Ammon's horn (tissue), 1 donor: ENCODE data around the gene PDCD10.
A peak's percentile ranks its signal among the peaks of the same experiment; 100 is the strongest.

Experiments
- DNase-seq: peaks from one replicate; pipeline ENCODE4 v3.0.0-alpha.2; 2016; ENCODE audit warnings: low spot score

Gene PDCD10

DNA sequence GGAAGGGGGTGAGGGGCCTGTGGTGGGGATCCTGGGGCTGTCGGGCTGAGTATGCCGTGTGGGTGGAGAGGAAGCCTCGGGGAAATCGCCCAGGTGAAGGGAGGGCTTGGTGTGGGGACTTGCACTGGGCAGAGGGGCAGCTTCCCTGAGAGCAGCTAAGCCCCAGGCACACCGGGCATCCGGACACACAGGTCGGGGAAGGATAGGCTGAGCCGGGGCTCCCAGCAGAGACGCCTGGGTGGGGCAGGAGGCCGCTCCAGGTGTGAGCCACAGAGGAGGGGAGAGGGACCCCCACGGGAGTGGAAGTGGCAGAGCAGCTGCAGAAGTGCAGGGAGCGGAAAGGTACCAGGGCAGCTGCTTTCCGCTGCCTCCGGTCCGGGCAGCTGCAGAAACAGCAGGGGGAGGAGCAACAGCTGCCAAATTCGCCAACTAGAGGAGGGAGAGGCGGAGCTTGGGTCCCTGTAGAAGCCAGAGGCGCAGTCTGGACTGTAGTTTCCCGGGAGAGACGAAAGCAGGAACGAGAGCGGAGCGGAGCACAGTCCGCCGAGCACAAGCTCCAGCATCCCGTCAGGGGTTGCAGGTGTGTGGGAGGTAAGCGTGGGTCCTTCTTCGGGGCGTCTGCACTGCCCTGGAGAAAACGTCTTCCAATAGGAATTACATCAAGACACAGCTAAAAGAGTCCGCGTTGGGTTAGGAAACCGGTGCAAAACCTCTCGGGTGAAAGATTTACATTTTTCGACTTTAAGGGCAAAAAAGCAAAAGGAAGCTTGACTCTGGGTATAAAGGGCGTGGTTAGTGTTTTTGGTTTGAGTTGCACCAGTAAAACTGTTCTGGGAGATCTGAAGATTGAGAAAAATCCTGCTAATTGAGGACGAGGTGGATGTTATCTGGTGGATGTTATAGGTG is 794 bp upstream of the PDCD10 start, which contains the start of gene SERPINI1:
Gene SERPINI1 (plus strand): TSS at position 489 of the 906 bp plus-strand sequence. CDS start 53,408 bp downstream, outside the sequence.
- peak; percentile 98 for DNase-seq

DNA sequence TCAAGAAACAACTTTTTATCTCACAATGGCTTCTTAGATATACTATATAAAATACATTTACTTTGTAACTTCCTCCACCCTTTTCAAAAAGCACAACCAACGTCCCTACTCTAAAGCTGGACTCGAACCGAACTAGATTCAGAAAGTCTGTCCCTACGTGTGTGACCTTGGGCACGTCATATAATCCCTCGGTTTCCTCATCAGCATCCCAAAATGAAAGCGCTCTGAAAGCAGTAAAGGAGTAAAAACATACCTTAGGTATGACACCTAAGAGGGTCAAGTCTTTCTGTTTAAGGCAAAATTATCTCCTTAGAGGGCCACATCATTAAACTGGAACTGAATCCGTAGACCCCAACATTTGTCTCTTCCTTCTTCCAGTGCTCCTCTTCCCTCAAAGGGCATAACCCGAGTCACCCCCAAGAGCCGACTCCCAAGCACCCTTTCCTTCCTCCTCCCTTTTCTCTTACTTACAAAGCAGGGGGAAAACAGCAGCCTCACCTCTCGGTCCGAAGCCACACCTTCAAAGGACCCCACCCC is 663 bp downstream of the PDCD10 start:
- DNase-seq = no peak

DNA sequence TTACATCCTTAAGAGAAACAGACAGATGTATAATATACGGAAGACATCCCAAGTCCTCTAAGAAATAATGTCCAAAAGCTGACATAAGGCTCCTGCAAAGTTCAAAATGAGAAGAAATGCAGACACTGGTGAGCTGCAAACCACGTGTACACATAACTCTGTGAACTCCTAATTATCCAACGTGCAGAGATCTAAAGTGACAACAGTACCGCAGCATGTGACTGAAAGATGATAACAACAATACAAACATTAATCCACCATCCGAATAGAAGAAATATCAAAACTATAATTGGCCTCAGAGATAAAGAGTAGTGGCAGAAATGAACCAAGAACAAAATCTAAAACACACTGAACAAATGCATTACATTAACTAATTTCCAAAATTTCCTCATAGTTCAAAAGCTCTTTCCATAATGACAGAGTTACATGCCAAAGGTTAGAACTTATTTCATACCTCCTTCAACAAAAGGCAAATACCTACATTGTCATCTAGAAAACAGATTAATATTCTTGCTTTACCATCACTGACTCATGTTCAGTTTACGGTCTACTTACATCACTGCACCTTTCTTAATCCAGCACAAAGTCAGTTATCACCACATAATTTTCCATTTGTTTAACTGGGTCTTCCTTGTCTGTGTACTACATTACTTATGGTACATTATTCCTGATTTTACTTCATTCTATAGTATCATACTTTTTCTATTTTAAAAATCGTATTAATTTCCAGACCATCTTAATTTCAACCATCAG is 2.2 kb downstream of the PDCD10 start:
- DNase-seq = no peak

DNA sequence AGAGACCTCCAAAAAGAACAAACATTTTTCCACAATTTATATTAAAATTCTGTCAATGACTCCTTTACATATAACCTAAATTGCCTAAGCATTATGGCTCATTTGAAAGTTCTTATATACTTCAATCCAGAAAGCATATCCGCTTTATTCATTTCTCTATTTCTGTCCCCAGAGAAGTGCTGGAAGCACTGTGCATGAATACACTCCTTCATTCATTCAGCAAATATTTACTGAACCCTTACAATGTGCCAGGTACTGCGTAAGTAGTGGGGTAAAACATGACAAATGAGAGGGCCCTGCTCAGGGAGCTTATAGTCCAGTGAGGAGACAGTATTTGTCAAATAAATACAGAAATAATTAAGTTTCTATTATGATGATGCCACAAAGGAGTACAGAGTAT is 3.3 kb downstream of the PDCD10 start:
- DNase-seq = no peak

DNA sequence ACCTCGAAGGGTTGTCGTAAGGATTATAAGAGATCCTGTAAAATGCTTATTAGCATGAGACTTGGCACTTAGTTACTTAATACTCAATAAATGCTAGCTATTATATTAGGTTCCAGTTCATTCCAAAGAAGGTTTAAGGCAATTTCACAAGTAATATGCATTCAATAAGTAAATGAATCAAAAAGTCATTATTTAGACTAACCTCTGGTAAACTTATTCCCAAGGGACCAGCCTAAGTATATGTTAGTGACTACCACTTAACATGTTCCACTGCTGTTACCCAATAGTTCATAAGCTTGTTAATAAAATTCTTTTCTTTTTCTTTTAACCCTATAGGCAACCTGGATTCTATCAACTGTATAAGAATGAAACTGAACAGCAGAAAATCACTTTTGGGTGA is 5.1 kb downstream of the PDCD10 start:
- no peak for DNase-seq

DNA sequence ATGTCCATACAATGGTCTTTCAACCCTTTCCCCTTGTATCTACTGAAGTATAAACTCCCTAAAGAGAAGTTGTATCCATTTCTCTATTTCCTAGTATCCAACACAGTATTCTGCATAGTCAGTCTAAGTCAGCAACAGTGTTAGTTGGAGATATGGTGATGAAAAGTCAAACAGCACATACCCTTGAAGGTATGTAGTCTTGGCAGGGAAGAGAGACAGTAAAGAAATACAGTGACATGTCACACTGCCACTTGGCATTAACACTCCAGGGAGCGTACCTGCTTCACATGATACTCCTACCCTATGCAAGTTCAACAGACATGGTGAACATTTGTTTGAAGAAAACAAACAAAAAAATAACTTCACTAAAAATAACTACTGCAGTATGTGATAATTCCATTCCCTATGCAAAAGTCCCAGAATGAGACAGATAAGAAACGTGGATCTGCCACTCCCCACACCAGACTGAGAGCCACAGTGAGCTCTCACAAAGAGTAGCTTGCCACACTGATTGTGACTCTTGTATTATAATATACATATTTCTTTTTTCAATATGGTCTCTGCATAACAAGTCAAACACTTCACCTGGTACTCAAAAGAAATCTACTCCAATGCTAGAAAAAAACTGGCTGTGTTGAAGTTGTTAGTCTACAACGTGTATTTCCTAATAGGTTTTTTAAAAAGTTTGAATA is 5.9 kb downstream of the PDCD10 start:
- DNase-seq = no peak

DNA sequence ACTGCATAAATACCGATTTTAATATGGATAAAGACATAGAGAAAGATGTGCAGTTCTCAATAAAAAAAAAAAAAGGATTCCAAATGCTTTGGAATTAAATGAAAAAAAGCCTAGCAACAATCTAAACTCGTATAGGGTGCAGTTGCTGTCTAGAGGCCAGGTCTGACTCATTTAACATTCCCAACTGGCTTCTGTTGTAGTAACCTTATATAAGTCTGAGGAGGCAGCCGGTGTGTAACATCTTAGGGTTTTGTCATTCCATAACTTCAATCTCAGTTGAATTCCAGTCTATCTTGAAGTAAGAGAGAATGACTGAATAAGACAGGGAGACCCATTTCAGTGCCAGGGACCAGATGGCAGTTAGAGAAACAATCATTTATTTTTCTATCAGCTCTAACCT is 6.5 kb downstream of the PDCD10 start:
- peak; percentile 25 for DNase-seq

DNA sequence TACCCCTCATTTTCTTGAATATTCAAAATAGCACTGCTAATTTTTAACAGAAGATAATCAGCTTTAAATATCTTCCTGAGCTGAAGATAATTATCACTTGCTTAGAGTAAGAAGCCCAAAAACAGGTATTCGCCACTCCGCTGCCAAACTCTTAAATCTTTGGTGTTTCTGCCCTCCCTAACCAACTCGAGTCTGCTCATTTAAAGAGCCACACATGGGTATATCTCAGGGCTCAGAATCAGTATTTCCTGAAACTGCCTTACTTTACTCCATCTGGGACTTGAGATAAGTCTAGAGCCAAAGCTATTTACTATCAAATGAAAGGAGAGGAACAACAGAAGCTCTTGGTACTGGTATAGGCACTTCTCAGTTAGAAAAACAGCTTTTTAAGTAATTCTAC is 10.8 kb downstream of the PDCD10 start:
- DNase-seq = no peak

DNA sequence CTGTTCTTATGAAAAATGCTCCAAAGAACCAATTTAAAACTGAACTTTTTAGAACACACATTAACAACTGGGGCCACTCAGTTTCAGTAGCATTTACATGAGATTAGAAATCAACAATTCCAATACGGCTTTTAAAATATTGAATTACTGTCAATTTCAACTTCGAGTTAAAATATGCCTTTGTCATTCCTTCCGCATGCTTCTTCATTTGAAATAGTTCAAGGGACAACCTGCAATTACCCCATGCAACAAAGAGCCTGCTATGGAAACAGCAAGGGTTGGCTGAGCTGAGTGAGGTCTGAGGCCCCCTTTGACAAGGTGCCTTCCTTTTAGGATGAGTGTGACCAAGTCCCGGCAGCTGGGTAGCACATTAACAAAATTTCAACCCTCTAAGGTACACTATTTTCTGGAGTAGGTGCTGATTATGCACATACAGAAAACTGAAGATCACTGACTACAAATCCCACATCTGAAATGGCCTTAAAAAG is 11.6 kb downstream of the PDCD10 start:
- no peak for DNase-seq

DNA sequence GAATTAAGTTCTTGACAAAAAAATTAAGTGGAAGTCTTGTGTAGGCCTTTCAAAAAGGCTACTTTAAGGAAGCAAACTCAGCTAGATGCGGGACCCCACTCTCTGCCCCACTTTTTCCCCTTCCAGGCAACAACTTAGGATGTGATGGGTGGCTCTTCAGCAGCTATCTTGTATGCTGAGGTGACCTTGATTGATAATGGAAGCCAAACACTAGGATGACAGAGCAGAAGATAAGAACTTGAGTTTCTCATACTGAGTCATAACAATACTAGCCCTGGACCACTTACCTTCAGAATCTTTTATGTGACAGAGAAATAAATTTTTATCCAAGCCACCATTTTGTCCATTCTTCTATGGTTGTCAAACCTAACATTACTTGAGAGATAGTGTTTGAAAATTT is 16.1 kb downstream of the PDCD10 start:
- DNase-seq = no peak

DNA sequence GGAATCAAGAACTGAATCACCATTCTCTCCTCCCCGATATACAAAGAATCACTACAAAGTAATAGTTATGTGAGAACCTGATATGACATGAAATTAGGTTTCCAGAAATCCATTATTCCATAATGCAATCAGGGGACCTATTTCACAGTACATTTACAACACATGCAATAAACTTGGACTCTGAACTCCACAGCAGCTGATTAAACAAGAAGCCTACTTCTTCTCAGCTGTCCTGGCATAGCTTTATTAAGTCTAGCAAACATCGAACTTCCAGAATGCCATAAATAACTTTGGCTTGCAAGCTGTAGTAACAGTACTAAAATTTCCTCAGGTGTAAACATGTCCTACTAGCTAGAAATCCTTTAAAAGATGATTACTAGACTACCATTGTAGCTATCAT is 17.8 kb downstream of the PDCD10 start:
- no peak for DNase-seq

DNA sequence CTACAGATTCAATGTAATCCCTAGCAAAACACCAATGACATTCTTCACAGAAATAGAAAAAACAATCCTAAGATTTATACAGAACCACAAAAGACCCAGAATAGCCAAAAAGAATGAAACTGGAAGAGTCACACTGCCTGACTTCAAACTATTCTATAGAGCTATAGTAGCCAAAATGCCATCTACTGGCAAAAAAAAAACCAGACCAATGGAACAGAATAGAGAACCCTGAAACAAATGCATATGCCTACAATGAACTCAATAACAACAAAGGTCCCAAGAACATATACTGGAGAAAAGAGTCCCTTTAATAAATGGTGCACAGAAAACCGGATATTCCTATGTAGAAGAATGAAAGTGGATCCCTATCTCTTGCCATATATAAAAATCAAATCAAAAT is 19.8 kb downstream of the PDCD10 start:
- DNase-seq = no peak

DNA sequence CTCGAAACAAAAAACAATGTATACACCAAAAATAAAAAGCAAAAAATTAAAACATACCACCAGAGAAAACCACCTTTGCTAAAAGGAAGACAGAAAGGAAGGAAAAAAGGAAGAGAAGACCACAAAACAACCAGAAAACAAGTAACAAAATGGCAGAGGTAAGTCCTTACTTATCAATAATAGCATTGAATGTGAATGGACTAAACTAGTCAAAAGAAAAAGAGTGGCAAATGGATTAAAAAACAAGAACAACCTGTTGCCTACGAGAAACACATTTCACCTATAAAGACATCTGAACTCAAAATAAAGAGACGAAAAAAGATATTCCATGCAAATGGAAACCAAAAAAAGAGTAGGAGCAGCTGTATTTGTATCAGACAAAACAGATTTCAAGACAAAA is 22.2 kb downstream of the PDCD10 start:
- no peak for DNase-seq

DNA sequence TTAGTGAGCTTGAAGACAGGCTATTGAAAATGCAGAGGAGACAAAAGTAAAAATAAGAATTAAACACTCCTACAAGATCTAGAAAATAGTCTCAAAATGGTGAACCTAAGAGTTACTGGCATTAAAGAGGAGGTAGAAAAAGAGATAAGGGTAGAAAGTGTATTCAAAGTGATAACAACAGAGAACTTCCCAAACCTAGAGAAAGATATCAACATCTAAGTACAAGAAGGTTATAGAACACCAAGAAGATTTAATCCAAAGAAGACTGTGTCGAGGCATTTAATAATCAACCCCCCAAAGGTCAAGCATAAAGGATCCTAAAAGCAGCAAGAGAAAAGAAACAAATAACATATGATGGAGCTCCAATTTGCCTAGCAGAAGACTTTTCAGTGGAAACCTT is 23.3 kb downstream of the PDCD10 start:
- DNase-seq = no peak

DNA sequence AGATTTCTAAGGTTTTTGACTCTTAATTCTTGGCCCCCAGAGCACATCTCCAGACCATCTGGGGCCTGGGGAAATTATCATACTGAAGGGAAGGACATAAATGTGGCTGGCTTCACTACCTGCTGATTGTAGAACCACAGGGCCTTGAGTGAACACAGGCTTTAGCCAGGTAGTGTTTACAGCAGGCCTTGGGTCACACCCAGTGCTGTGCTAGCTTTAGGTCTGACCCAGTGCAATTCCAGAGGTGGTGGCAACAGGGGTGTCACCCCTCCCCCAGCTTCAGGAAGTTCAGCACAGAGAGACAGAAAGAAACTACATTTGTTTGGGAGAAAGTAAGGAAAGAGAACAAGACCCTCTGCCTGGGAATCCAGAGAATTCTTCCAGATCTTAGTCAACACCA is 24.1 kb downstream of the PDCD10 start:
- no peak for DNase-seq

DNA sequence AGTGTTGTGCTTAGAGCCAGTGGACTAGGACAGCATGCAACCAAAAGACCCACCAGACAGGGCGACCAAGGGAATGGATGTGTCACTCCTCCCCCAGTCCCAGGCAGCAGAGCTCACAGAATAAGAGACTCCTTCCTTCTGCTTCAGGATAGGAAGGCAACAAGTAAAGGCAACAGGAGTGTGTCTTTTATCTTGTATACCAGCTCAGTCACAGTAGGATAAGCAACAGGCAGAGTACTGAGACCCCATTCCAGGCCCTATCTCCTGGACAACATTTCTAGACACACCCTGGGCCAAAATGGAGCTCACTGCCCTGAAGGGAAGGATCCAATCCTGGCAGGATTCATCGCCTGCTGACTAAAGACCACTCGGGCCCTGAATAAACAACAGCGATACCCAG is 25.0 kb downstream of the PDCD10 start:
- DNase-seq = no peak

DNA sequence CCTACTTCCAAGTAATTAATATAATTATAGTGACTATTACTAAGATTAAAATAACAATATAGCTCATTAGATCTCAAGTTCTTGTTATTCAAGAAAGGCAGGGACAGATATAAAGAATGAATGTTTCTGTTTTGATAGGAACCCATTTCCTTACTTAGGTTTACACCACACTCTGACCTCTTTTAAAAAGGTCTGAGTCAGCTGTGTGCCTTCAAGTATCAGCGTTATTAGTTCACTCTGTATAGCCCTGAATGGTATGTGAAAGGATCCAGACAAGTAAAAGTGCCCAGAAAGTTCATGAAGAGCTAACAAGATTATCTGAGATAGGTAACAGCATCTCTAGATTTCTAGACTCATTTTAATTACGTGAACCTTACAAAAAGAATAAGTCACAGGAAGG is 28.9 kb downstream of the PDCD10 start:
- DNase-seq = no peak

DNA sequence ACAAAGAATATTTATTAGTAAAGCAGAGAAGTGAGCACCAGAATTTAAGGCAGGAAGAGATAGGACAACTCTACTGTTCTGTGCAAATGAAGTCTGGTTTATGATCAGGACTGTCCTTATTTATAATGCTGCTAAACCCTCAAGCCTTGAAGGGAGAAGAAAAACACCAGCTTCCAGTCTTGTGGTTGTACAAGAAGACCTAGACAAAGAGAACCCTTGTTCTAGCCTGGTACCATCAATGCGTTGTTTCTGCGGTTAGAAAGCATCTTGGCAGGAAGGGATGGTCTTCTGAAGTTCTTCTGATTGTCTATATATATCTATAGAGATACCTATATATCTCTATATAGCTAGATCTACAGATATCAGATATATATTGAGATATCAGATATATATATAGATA is 33.8 kb downstream of the PDCD10 start:
- DNase-seq = no peak

DNA sequence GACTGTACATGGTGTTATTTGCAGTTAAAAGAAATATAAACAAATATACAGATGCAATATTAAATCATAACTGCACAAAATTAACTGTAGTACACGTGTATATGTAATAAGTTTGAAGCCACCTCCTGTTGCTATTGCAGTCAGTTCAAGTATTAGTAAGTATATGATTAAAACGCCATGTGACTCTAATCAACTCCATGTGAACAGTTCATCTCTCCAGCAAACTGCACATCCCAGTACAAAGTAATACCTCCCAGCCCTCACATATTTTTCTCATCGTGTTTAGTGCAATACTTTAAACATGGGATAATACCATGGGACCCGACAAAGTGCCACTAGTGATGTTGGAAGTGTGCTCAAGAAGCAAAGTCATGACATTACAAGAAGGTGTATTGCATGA is 34.6 kb downstream of the PDCD10 start:
- no peak for DNase-seq

DNA sequence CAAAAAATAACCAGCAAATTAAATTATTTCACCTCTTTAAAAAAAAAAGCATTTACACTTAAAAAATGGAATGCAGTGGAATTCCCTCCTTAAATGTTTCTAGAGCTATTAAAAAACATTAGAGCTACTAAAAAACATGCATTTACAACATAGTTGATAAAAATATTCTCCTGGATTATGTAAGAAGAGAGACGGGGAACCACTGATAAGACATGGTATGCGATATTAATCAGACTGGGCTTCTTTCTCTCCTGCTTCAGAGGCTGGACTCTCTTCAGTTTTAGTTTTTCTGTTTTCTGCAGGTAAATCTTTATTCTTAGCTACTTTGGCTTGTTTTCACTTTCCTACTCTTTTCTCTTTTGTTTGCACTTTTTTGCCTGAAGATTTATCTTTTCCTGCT is 40.6 kb downstream of the PDCD10 start:
- no peak for DNase-seq

DNA sequence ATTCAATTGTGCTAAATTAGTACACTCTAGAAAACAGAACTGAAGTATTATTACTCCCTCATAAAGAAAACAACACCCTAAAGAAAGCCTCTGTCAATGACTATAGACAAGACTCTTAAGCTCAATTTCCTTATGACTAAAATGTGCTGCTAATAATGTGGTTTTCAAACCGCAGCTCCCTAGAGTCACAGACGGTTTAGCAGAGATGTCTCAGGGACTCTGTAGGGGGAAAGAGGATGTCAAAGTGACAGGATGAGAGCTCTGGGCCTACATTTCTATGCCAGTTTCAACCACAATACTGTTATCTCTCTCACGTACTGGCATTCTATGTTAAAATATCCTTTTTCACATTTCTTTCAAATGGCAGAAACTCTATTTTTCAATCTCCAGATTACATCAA is 43.3 kb downstream of the PDCD10 start:
- DNase-seq = no peak

DNA sequence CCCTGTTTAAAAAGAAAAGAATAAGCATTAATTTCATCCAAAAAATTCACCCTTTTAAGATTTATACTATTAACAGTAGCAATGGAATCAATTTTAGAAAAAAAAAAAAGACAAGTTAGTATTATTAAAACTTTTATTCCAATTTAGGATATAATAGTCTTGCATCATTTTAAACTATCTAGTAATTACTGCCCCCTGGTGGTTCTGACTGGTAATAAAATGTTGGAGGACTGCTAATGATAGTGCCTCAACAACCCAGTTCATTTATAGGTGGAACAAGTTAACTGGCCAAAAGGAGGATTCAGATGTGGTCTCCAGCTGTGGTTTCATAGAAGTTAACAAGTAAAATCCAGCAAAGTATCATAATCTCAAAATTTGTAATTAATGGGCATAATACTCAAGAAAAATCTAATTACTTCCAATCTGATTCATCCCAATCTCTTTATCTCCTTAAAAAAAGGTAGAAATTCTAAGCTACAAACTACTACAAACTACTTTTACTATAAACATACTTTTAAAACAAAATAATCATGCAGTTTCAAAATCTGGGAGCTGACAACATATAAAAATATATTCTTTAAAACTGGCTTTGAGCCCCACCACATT is 50.2 kb downstream of the PDCD10 start:
- DNase-seq = peak; percentile 63
